ENCODE measurements around the gene MTA2.

GRCh38 chr11:62621567-62622470 is 20.2 kb upstream of the MTA2 start, which contains the start of gene B3GAT3:
- TF ChIP-seq CTCF (conservative IDR thresholded peaks at IDR 0.05) = no peak
- no peak for TF ChIP-seq EZH2 (IDR thresholded peaks at IDR 0.05; ENCODE audit: low read depth)
